ENCODE measurements around the gene LRRC8B.
A peak's percentile ranks its signal among the peaks of the same experiment; 100 is the strongest.
"Not testable (repeated sequence)": the region's sequence is repeated elsewhere in the genome, so short reads cannot be mapped to it uniquely, and the experiment has no call there.

The LRRC8B gene

GRCh38 chr1:89609781-89610456 lies 85.3 kb downstream of the LRRC8B start:
- DNase-seq, result no peak

- no peak for DNase-seq
Measured at GRCh38 chr1:89610457-89611011, 85.9 kb downstream of the LRRC8B start.

DNA sequence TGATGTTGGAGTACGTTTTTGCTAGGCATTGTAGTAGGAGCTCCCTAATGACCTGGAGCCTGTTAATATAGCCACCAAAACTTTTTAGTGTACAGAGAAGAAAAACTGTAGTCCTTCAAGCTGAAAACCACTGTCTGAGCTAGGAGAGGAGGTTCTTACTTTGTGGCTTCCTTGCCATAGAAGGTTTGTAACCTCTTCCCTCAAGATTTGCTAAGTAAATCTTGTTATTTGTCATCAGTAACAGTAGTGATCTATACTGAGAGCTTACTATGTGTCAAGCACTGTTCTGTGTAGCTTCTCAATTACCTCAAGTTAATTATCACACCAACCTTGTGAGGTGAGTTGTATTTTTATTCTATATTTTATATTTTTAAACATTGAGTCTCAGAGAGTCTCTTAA lies 87.1 kb downstream of the LRRC8B start:
- DNase-seq, result no peak

DNA sequence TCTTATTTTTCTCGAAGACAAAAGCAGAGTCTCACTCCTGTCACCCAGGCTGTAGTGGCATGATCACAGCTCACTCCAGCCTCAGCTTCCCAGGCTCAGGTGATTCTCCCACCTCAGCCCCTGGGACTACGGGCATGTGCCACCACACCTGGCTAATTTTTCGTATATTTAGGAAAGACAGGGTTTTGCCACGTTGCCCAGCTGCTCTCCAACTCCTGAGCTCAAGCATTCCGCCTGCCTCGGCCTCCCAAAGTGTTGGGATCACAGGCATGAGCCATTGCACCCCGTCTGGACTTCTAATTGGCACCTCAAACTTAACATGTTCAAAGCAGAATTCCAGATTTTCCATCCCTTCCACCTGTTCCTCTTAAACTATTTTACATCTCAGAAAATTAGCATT lies 89.3 kb downstream of the LRRC8B start:
- no peak for DNase-seq

DNA sequence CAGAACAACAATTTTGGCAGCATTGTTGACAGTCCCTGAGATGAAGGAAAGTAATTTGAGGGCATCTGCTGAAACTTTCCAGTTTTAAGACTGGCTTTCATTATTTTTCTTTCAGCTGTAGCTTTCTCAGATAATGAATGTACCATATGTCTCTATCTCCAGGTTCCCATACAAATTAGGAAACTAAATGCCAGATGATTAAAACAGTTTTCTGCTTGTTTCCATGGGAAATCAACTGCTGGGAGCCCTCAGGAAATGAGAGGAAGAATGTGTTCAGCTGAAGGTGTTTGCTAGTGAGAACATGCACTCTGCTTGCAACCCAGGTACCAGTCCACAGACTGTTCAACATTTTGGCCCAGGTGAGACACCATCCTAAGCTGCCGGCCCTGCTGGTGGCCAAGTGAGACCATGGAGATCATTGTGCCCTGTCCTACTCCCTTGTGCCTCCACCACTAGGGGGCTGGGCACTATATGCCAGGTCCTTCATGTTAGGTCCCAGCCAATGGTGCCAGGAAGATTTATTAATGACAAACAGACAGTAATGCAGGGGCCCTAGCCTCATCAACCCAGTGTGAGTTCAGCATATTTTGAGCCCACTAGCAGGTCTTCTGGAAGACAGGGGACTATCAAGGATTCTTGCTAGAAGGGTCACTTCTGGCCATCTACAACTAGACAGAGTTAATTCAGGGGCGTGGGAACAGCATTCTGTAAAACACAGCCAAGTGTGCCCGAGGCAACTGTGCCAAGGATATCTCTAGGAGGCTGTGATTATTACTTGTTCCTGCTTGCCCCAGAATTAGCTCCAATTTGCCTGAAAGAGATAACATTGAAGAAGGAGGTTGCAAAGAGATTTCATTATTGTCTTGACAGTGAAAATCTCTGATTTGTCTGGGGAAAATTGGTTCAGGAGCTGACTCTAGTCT lies 91.3 kb downstream of the LRRC8B start:
- DNase-seq, result no peak

- no peak for DNase-seq
Measured at GRCh38 chr1:89616844-89617627, 92.4 kb downstream of the LRRC8B start.

DNA sequence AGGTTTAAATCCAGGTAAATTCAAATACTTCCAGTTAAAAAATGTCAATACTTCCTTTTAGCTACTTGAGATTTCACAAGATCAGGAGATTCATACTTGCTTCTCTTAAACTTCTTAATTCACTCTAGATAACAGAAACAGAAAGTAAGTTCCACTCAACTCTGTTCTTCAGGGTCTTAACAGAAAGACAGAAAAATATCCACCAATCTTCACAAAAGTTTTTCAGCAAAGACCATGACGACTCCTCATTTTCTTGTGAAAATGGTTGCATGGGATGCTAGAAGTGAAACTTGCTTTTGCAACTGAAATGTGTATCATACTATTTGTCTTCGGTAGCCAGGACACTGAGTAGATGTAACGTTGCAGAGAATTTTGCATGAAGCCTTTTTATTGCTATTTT lies 96.0 kb downstream of the LRRC8B start:
- DNase-seq, result no peak

GRCh38 chr1:89622895-89623294 lies 98.3 kb downstream of the LRRC8B start:
- no peak for DNase-seq

DNA sequence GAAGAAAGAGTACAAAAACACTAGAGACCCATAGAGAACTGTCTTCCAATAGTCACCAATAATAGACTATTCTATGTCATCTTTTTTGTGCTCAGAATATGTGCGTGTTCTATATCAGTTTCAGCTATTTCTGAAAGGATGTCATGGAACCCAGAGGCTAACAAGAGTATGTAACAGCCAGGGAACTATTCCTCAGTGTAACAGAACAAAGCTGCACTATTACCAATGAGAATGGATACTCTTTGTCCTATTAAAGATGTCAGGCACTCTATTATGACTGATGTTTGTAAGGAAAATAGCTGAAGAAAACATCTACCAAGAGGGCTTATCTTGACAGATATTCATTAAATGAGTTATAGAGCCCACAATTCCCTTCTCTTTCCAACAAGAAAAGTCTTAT lies 99.7 kb downstream of the LRRC8B start:
- no peak for DNase-seq

DNA sequence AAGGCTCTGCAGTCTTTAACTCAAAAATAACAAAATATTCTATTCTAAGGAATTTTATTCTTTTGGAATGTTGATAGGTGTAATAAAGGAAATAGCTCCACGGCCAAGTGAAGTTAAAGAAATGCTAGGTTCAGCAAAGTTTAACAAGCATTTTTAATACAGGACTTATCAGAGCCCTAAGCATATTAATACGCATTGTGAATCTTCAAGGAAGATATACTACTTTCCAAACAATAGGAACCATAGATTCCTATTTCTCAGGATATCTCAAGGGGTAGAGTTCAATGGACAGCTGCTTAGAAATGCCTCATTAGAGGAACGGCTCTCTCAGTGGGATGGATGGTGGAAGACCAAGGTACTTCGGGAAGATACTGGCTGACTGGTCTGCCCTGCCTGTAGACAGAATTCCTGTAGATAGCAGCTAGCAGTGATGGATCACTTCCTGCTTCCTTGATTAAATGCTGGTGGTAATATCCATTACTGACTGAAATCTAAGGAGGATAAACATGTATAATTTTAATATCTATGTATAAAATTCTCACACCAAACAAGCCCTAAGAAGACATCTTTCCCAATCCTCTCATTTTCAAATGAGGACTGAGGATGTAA lies 100.2 kb downstream of the LRRC8B start:
- no peak for DNase-seq

- no peak for DNase-seq
Measured at GRCh38 chr1:89627596-89627962, 103.0 kb downstream of the LRRC8B start.

DNA sequence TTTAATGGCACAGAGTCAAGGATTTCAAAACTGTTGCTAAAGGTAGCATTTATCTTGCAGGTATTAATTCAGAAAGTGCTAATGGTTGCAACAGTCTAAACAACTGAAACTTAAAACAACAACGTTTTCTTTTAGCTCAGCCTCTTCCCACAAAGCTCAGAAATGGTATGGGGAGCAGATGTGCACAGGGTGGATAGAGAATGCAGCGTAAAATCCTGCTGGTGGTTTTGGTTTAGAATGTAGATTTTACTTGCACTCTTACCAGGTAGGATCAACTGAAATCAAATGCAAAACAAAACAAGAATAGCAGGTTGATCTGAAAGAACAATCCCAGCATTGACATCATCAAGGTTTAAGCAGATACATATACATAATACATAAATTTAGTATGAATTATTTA lies 104.5 kb downstream of the LRRC8B start:
- no peak for DNase-seq

- DNase-seq, result not testable (repeated sequence)
Measured at GRCh38 chr1:89629600-89629999, 105.0 kb downstream of the LRRC8B start.

GRCh38 chr1:89630048-89630447 lies 105.4 kb downstream of the LRRC8B start:
- DNase-seq, result no peak

DNA sequence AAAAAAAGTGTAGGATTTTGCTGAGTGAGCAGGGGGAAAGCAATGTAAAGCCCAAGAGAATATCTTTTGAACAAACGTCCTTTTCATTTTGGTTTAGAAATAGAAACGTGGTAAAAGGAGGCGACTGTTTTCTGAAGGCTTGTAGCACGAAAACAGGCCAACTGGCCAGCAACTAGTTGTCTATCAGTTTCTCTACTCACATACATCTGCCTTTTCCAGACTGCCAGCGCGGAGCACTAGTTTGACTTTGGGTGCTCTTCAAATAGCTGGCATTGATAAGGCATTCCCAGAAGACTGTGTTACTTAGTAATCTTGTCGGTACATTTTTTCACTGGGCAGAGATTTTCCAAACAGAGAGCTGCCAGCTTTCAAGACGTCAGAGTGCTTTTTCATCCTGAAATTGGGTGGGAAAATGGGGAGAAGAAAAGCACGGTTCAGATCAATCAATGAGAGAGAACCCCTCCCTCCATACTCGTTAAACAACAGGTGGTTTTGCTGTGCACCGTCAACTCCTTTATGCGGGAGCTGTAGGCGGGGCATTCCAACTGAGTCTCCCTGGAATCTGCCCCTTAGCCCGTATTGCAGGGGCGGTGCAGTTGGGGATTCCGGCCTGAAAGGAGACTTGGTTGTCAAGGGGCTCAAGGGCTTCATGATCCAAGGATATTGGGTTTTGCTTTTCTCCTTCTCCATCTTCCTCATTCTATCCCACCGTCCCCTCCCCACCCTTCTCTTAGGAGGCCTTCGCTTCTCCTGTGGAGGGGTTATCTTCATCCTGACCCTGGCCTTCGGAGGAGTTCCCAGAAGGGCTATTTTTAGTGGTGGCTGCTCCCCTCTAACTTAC lies 107.4 kb downstream of the LRRC8B start:
- no peak for DNase-seq

DNA sequence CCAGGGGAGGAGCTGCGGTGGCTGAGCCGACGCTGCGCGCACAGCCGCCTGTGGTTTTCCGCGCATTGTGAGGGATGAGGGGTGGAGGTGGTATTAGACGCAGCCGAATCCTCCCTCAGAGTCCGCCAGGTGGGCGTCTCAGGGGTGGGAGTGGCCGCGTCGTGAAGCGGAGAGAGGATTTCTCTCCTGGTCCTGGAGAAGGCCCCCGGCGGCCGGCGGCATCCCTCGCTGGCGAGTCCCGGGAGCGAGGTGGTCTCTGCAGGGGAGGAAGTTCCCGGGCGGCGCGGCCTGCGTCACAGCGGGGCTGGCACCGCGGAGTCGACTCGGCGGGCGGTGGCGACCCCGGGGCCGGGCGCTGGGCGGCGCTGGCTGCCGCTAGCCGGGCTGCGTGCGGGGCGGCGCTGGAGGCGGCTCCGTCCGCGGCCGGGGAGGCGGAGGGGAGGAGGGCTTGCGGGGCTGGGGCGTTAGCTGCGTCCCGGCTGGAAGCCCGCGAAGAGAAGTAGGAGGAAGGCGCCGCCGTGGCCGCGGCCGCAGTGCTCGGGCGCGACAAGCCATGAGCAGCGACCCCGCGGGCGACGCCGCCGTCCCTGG lies 108.1 kb downstream of the LRRC8B start, which contains the start of gene LRRC8C:
LRRC8C (plus strand) TSS at position 464 of the 591 bp plus-strand sequence. CDS start 53,354 bp downstream, outside the sequence.
- DNase-seq, result peak; percentile 91

DNA sequence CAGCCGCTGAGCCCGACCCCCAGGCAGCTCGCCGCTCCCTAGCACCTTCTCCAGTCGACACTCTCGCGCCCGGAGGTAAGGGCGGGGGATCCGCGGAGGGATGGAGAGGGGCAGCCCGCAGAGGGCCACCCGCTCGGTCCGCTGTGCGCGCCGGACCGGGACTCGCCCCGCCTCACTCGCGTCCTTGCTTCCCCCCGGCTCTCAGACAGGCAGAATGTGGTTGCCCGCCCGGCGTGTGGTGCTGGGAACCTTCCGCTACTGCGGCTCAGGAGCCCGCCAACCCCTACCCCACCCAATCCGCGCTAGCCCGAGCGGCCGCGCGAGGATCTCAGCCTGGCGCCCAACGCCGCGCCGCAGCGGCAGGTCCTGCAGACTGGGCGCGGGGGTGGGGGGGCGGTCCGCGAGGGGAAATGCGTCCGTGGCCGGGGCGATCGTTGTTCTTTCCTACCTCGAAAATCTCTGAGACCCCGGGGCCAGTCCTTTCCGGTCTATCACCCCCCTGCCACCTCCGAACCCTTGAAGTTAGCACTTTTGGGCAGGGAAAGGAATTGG lies 108.7 kb downstream of the LRRC8B start:
- peak; percentile 69 for DNase-seq

- DNase-seq, result peak; percentile 34
Measured at GRCh38 chr1:89633800-89634625, 109.4 kb downstream of the LRRC8B start.
